Fibroblast of villous mesenchyme (primary cell): ENCODE data around the gene AP1M2. TPM values are rescaled to one million over a fixed set of nuclear protein-coding genes. Genes with fewer than 3 reads are reported as not detected.

ENCODE experiments used
- DNase-seq: peaks from one replicate; pipeline ENCODE4 v3.0.0-alpha.2; 2010; ENCODE audit warnings: low read depth
- H3K4me3 ChIP-seq: 2 replicates; pipeline ENCODE4 v1.5.1; 2011; ENCODE audit warnings: low read depth, mild to moderate bottlenecking, low read length
- total RNA-seq: library from RNA; depleted of rRNA; stranded (reverse); fragments of >200 nt; gene quantifications from 2 replicates; pipeline ENCODE4 v1.2.3, GENCODE V29; 2012
- TF ChIP-seq, protein P1 (sequence below): IDR thresholded peaks from 2 replicates; pipeline ENCODE4 v1.5.1; 2012; ENCODE audit warnings: low read depth, mild to moderate bottlenecking, low read length; ENCODE audit not compliant: insufficient read depth

Gene AP1M2
- 6.1 and 13.4 TPM in 2 replicates for total RNA-seq

DNA sequence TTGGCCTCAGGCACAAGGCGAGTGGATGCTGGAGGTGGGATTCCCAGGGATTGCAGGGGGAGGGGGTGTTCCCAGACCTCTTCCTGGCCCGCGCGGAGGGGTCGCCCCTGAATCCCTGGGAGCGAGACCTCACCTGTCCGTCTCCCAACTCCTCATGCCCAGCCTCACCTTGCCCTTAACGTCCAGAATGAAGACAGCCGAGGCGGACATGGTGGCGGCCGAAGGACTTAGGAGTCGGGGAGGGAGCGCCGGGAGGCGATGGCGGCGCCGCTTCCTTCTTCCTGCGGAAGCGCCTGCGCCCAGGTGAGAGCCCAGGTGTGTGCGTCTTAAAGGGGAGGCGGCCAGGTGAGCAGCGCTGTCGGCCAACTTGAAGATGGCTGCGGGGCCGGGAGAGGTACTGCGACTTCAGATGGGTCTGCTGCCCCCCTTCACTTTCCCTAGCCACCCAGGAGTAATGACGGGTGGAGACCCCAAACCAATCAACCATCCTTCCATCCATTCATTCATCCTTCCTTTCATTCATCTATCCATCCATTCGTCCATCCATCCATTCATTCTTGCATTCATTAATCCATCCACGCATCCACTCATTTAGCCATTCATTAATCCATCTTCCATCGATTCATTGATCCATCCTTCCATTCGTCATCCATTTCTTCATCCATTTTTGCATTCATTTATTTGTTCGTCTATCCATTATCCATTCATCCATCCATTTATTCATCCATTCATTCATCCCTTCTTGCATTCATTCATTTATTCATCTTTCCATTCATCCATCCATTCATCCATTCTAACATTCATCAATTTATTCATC lies at the start of gene AP1M2:
TSS of gene AP1M2 (minus strand) at position 291 of the 817 bp plus-strand sequence. CDS start at position 210, 81 bp downstream.
- TF ChIP-seq, protein P1, sequence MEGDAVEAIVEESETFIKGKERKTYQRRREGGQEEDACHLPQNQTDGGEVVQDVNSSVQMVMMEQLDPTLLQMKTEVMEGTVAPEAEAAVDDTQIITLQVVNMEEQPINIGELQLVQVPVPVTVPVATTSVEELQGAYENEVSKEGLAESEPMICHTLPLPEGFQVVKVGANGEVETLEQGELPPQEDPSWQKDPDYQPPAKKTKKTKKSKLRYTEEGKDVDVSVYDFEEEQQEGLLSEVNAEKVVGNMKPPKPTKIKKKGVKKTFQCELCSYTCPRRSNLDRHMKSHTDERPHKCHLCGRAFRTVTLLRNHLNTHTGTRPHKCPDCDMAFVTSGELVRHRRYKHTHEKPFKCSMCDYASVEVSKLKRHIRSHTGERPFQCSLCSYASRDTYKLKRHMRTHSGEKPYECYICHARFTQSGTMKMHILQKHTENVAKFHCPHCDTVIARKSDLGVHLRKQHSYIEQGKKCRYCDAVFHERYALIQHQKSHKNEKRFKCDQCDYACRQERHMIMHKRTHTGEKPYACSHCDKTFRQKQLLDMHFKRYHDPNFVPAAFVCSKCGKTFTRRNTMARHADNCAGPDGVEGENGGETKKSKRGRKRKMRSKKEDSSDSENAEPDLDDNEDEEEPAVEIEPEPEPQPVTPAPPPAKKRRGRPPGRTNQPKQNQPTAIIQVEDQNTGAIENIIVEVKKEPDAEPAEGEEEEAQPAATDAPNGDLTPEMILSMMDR = no peak
- H3K4me3 ChIP-seq = no peak within 1 kb of the TSS
- DNase-seq = no peak

DNA sequence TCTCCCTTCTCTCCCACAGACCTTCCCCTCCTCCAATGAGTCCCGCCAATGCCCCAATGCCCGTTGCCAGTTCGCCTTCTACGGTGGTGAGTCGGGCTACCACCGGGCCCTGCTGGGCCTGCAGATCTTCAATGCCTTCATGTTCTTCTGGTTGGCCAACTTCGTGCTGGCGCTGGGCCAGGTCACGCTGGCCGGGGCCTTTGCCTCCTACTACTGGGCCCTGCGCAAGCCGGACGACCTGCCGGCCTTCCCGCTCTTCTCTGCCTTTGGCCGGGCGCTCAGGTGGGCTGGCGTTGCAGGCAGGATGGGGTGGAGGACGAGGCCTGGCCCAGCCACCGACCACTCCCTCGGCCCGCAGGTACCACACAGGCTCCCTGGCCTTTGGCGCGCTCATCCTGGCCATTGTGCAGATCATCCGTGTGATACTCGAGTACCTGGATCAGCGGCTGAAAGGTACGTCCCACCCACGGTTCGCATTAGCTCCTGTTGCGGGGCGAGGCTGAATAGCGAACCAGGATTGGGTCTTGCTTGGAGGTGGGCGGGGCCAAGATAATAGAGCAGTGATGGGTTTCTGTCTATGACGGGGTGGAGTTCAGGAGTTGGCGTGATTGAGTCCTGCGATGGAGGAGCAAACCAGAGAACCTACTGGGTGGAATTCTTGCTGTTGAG lies 49.3 kb upstream of the AP1M2 start:
- H3K4me3 ChIP-seq = no peak overlapping the region
- no peak for DNase-seq
- TF ChIP-seq, protein P1 = no peak

GRCh38 chr19:10634963-10635362 lies 47.9 kb upstream of the AP1M2 start:
- TF ChIP-seq, protein P1 = no peak
- no peak overlapping the region for H3K4me3 ChIP-seq
- DNase-seq = no peak

- no peak for DNase-seq
- TF ChIP-seq, protein P1 = no peak
- H3K4me3 ChIP-seq = no peak overlapping the region
Measured at GRCh38 chr19:10634430-10634829, 47.3 kb upstream of the AP1M2 start.

DNA sequence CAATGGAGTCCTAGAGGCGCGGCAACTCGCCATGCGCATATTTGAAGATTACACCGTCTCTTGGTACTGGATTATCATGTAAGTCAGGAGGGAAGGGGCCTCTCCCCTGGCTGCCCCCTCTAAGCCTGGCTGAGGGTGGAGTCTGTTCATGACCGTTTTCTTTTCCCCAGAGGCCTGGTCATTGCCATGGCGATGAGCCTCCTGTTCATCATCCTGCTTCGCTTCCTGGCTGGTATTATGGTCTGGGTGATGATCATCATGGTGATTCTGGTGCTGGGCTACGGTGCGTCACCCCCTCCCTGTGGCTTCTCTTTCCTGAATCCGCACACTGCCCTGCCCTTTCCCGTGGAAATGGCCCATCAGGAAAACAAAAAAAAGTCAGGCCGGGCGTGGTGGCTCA lies 44.8 kb upstream of the AP1M2 start:
- H3K4me3 ChIP-seq = no peak overlapping the region
- TF ChIP-seq, protein P1 = no peak
- DNase-seq = no peak

GRCh38 chr19:10625762-10626138 lies 38.6 kb upstream of the AP1M2 start:
- no peak for DNase-seq
- peak overlapping the region; percentile 61 for H3K4me3 ChIP-seq
- TF ChIP-seq, protein P1 = no peak
